GM20000 (cell line): ENCODE data around the gene SCG2.

ENCODE experiments used
- DNase-seq: peaks from one replicate; pipeline ENCODE4 v3.0.0; 2012; ENCODE audit warnings: low spot score
- TF ChIP-seq, protein P1 (sequence below): IDR thresholded peaks from 2 replicates; pipeline ENCODE4 v1.5.1; 2012; ENCODE audit warnings: mild to moderate bottlenecking, control low read depth; ENCODE audit errors: extremely low read depth, missing control alignments

Gene SCG2, protein sequence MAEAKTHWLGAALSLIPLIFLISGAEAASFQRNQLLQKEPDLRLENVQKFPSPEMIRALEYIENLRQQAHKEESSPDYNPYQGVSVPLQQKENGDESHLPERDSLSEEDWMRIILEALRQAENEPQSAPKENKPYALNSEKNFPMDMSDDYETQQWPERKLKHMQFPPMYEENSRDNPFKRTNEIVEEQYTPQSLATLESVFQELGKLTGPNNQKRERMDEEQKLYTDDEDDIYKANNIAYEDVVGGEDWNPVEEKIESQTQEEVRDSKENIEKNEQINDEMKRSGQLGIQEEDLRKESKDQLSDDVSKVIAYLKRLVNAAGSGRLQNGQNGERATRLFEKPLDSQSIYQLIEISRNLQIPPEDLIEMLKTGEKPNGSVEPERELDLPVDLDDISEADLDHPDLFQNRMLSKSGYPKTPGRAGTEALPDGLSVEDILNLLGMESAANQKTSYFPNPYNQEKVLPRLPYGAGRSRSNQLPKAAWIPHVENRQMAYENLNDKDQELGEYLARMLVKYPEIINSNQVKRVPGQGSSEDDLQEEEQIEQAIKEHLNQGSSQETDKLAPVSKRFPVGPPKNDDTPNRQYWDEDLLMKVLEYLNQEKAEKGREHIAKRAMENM

GRCh38 chr2:223601932-223602666 is at the start of gene SCG2:
SCG2 (minus strand) TSS chr2:223602361; CDS start chr2:223599282, 3,079 bp downstream.
- TF ChIP-seq, protein P1, sequence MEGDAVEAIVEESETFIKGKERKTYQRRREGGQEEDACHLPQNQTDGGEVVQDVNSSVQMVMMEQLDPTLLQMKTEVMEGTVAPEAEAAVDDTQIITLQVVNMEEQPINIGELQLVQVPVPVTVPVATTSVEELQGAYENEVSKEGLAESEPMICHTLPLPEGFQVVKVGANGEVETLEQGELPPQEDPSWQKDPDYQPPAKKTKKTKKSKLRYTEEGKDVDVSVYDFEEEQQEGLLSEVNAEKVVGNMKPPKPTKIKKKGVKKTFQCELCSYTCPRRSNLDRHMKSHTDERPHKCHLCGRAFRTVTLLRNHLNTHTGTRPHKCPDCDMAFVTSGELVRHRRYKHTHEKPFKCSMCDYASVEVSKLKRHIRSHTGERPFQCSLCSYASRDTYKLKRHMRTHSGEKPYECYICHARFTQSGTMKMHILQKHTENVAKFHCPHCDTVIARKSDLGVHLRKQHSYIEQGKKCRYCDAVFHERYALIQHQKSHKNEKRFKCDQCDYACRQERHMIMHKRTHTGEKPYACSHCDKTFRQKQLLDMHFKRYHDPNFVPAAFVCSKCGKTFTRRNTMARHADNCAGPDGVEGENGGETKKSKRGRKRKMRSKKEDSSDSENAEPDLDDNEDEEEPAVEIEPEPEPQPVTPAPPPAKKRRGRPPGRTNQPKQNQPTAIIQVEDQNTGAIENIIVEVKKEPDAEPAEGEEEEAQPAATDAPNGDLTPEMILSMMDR, result no peak
- DNase-seq, result peak; percentile 54

DNA sequence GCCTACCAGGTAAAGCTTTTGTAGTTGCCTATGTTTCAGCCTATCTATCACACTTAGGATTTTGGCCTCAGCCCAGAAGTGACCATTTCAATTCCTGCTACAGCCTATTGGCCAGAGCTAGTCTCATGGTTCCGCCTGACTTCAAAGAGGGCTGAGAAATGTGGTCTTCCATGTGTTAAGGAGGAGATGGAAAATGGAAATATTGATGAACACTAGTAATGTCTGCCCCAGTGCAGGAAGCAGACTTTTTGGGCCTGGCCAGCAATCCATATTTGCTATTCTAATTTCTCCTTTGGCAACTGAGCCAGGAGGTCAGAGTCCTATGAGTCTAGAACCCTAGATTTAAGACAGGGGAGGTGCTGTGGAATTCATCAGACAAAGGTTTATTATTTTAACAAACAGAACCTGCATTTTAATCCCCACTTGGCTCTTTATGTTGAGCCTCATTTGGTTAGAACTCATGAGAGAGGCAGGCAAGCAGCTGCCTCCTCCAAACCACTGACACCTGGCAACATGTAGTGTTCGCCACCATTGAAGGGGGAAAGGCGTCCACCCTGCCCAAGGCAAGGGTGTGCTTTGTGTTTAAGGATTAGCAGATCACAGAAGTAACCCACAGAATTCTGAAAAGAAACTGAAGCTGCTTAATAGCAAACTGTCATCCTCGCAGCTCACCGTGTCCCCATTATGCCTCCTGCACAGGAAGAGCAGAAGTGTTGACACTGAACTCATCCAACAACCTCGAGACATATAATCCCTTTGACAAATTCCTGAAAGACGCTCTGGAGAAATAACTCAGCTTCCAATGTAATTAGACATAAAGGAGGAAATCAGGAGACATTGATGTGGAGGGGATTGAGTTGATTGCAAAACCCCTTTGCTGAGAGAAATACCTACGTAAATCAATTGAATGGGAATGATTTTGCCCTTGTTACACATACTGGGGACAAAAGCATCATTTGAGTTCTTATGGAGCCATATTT is 47.7 kb upstream of the SCG2 start:
- TF ChIP-seq, protein P1, result no peak
- no peak for DNase-seq

DNA sequence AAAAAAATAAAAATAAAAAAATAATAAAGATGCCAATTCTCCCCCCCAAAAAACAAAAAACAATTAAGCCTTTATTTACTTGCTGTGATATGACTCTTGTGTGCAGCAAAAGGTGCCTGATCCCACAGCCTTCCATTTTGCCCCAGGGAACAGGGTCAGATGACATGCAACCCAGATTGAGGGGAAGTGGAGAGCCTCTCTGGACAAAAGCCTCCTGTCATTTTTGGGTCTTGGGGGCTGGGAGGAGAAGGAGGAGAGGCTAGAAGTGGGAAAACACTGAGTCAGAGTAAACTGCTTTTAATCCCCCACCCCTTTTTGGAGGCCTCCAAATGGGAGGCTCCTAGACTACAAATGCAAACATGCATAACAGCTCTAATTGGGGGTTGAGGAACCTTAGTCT is 46.6 kb upstream of the SCG2 start:
- no peak for DNase-seq
- TF ChIP-seq, protein P1, result no peak

DNA sequence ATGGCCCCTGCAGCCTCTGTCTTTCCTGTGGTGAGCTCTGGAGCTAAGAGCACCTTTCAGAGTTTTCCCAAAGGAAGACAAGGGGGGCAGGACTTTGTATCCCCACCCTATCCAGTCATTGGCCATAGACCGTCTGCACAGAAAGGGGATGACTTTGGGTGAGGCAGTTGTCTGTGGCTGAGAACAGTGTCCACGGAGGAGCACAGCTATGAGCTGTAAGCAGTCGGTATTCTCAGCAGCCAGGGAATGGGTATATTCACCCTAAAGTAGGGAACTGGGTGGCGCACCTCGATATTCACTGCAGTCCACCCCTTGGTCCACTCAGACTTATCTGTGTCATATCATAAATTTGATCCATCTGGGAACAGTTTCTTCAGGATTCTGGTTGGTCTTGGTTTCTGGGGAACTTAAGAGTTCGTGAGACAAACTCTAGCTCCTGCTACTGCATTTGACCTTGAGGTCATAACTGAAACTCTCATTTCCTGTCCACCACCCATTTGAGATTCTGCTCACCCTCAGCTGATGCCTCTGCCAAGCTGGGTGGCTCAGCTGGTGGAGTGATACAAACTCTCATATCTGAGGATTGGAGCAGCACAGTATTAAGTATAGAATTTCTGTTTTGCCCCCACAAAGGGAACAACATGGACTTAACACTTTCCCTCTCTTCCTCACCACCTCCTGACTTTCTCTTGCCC is 45.2 kb upstream of the SCG2 start:
- peak; percentile 14 for DNase-seq
- TF ChIP-seq, protein P1, result no peak

GRCh38 chr2:223644136-223644535 is 42.0 kb upstream of the SCG2 start:
- TF ChIP-seq, protein P1, result no peak
- no peak for DNase-seq

DNA sequence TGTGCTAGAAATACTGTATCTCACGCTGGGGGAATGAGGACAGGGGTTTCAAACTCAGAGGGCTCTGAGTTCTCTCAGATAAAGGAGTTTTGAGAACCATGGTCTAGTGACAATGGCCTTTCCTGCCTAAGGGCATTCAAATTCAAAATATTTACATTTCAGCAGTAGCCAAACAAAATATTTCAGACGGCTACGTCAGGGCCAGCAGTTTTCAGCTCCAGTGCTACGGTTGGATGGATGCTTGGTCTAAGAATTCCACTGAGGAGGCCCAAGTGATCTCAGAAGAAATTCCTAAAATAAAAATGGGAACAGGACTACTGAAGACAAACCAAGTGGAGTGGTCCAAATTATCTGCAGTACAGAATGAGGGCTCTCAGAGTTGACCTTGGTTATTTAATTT is 41.1 kb upstream of the SCG2 start:
- TF ChIP-seq, protein P1, result no peak
- no peak for DNase-seq
